Hematopoietic multipotent progenitor cell treated with erythropoietin and hydrocortisone succinate and interleukin-3 and kit ligand, for 6 days (in vitro differentiated cells): Measurements from ENCODE around the gene PAK3.

Experiments used
- DNase-seq: peaks from one replicate; pipeline ENCODE4 v3.0.0-alpha.2; 2015

The PAK3 gene

DNA sequence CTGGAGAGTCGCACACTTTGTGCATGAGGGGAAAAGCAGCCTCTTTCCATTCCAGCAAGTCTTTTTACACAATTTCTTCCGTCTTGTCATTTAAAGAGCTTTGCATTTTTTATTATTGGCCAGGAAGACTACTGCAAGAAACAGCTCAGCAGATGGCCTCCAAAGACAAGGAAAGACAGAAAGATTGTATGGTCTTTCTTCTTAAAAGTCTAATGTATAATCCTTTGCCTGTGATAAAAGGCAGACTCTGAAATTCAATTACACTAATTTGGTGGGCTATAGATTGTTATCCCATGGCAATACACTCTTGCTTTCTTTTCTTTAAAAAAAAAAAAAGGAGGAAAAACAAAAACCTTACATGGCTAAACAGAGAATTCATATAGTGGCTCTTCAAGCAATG lies 168.4 kb downstream of the PAK3 start:
- DNase-seq, result no peak

DNA sequence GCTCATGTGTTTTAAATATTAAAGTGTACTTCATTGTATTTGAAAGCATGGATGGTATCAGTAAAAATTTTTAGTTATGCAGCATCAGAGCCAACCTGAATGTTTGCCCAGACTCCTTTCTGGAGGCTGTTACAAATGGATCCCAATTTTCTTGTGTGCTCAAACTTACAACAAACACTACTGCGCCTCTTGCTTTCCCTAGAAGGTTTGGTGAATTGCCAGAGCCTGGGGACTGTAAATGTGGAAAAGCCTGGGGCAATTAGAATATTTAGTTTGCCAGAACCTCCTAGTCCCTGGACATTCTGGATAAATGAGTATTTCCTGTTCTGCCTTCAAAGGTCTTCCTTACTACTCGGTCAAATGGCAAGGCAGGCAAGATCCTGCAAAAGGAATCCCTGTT lies 169.5 kb downstream of the PAK3 start:
- no peak for DNase-seq

DNA sequence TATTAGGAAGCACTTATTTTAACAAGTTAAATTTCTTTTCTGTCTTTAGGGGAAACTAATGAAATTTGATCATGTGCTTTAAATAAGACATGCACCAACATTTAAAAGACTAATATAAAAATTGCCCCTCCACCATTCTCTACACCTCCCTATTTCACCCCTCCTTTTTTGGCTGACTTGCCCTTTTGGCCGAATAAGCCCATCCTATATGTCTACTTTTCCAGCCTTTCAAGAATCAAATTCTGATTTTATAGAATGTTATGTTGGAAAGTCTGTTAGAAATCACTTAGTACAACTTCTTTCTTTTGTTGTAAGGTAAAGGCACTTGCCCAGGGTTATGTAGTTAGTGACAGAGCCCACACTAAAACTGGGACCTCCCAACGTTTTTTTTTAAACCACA lies 172.5 kb downstream of the PAK3 start:
- DNase-seq, result no peak

DNA sequence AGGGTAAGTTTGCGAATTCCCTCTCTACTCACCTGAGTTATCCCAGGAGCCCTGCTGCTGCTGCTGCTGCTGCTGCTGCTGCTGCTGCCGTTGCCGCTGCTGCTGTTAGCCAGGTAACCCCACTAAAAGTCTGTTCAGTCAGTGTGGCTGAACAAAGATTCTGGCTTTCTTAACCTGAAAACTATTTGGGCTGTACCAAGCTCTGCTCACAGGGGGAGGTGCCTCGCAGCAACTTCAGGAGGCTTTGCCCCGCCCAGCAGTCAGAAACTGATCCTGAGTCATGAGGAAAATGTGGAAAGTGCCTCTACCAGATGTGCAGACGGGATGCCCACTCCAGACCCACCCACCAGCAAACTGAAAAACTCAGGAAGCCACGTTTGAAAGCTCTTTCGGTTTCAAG lies 174.3 kb downstream of the PAK3 start, which contains the start of gene CAPN6:
Gene CAPN6 (minus strand): TSS at position 145 of the 400 bp plus-strand sequence. CDS start 6,547 bp downstream, outside the sequence.
- no peak for DNase-seq
